Measurements from ENCODE around the gene IL32.

- TF ChIP-seq CTCF (IDR thresholded peaks at IDR 0.05) (no peak), POLR2AphosphoS5 (IDR thresholded peaks at IDR 0.05) (no peak)
These were observed 29.3 kb upstream of the IL32 start for GRCh38 chr16:3035972-3036725.

All from gastroesophageal sphincter (tissue), 3 donors.